Transverse colon (tissue), 4 donors: Measurements from ENCODE around the gene IL22RA2. TPM values are rescaled to one million over a fixed set of nuclear protein-coding genes. Genes with fewer than 3 reads are reported as not detected.

Experiments
- DNase-seq: peaks from one replicate; pipeline ENCODE4 v3.0.0-alpha.2; 2019
- H3K27ac ChIP-seq, 4 donors: fragments of 200-600 bp; sonication (generic); 2 replicates each; pipeline ENCODE4 v1.5.1; 2016 to 2018; ENCODE audit warnings: inconsistent platforms in 4 of 4
- H3K27me3 ChIP-seq: fragments of 200-600 bp; sonication (generic); 2 replicates; pipeline ENCODE4 v1.5.1; 2017; ENCODE audit warnings: inconsistent platforms
- H3K36me3 ChIP-seq, 4 donors: fragments of 200-600 bp; sonication (generic); 2 replicates each; pipeline ENCODE4 v1.5.1; 2017 to 2019; ENCODE audit warnings: inconsistent platforms in 4 of 4
- H3K4me1 ChIP-seq, 4 donors: fragments of 200-600 bp; sonication (generic); 2 replicates each; pipeline ENCODE4 v1.5.1; 2017 to 2020; ENCODE audit warnings: inconsistent platforms in 4 of 4
- H3K4me3 ChIP-seq, 4 donors: fragments of 200-600 bp; sonication (generic); 1 replicate in 1 of 4; 2 replicates in 3 of 4; pipeline versions ENCODE4 v1.5.1 to v1.6.1; 2017 to 2019; ENCODE audit warnings: inconsistent platforms in 4 of 4
- H3K9me3 ChIP-seq, 2 donors: fragments of 200-600 bp; sonication (generic); 2 replicates each; pipeline ENCODE4 v1.5.1; 2017 to 2019; ENCODE audit warnings: inconsistent platforms in 2 of 2
- EP300 ChIP-seq: sonication (generic); formaldehyde crosslinking; IDR thresholded peaks from one replicate; pipeline ENCODE4 v1.6.1; 2017; ENCODE audit warnings: antibody characterized with exemption, low read depth
- POLR2A ChIP-seq: fragments of 450-650 bp; IDR thresholded peaks from one replicate; pipeline ENCODE4 v1.6.1; 2016; ENCODE audit warnings: antibody characterized with exemption, mild to moderate bottlenecking, moderate library complexity
- POLR2AphosphoS5 ChIP-seq, 3 donors: sonication (generic); formaldehyde crosslinking; IDR thresholded peaks; one replicate each; pipeline ENCODE4 v1.6.1; 2016; ENCODE audit warnings: antibody characterized with exemption in 3 of 3
- WGBS, 2 donors: methylation state at CpG; one replicate each; pipeline ENCODE4 v1.1.5; 2018; ENCODE audit warnings: low coverage in 1 of 2; 5-methylcytosine and 5-hydroxymethylcytosine counted together
- in situ Hi-C, 4 donors: fragments of 200-750 bp; cut with MboI; loops; one replicate each; pipeline versions ENCODE4 v1.15.0 to v1.15.1; 2017; ENCODE audit warnings: low sequenced_read_pairs in 3 of 4, low pct_ligation_motif_present in 1 of 4, low pct_unique_long_range_greater_than_20kb in 1 of 4
- intact Hi-C: fragments of 100-400 bp; cut with DNase I; formaldehyde crosslinking; loops from one replicate; pipeline ENCODE4 v1.15.1; 2023; ENCODE audit warnings: low total_unique reads
- total RNA-seq, 4 donors: library from RNA; depleted of rRNA; stranded (reverse); fragments of >200 nt; gene quantifications; one replicate each; pipeline ENCODE4 v1.1.0, GENCODE V29; 2016
- TF ChIP-seq, protein P1 (sequence below), 5 experiments: fragments of 200-600 bp in 3 of 5; fragments of 450-650 bp in 2 of 5; sonication (generic) in 3 of 5; IDR thresholded peaks; 1 replicate in 2 of 5; 2 replicates in 3 of 5; pipeline ENCODE4 v1.5.1; 2016 to 2017; ENCODE audit warnings: antibody characterized with exemption in 5 of 5, inconsistent platforms in 3 of 5, mild to moderate bottlenecking in 2 of 5, moderate library complexity in 1 of 5

IL22RA2 gene
- total RNA-seq, 4 donors from 2014 or later: 0.16 TPM; not detected in 3

DNA sequence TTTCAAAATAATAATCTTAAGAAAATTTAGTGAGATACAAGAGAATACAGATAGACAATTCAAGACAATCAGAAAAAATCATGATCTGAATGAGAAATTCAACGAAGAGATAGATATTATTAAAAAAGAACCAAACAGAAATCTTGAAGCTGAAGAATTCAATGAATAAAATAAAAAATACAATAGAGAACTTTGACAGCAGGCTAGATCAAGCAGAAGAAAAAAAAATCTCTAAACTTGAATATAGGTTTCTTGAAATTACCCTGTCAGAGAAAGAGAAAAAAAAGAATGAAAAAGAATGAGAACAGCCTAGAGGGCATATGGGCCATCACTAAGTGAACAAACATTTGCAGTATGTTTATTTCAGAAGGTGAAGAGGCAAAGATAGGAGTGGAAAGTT lies 39.0 kb downstream of the IL22RA2 start:
- Histone ChIP-seq H3K27ac (no peak overlapping the region), H3K9me3 (no peaks in the 10 kb centered on the region), H3K4me1 (no peaks in the 10 kb centered on the region), H3K4me3 (no peak overlapping the region), H3K27me3 (peaks cover 17% of the 10 kb centered on the region), H3K36me3 (no peaks in the 10 kb centered on the region)
- TF ChIP-seq POLR2AphosphoS5 (IDR thresholded peaks at IDR 0.05) (no peak), EP300 (no peak), POLR2A (no peak)
- TF ChIP-seq, protein P1, sequence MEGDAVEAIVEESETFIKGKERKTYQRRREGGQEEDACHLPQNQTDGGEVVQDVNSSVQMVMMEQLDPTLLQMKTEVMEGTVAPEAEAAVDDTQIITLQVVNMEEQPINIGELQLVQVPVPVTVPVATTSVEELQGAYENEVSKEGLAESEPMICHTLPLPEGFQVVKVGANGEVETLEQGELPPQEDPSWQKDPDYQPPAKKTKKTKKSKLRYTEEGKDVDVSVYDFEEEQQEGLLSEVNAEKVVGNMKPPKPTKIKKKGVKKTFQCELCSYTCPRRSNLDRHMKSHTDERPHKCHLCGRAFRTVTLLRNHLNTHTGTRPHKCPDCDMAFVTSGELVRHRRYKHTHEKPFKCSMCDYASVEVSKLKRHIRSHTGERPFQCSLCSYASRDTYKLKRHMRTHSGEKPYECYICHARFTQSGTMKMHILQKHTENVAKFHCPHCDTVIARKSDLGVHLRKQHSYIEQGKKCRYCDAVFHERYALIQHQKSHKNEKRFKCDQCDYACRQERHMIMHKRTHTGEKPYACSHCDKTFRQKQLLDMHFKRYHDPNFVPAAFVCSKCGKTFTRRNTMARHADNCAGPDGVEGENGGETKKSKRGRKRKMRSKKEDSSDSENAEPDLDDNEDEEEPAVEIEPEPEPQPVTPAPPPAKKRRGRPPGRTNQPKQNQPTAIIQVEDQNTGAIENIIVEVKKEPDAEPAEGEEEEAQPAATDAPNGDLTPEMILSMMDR (IDR thresholded peaks at IDR 0.05): no peak
- 93 to 100% methylated on average over 1 of the region's 1 CpG for WGBS, 2 donors
- intact Hi-C loops (no loop called here), in situ Hi-C loops (no loop called here)
- no peak for DNase-seq

DNA sequence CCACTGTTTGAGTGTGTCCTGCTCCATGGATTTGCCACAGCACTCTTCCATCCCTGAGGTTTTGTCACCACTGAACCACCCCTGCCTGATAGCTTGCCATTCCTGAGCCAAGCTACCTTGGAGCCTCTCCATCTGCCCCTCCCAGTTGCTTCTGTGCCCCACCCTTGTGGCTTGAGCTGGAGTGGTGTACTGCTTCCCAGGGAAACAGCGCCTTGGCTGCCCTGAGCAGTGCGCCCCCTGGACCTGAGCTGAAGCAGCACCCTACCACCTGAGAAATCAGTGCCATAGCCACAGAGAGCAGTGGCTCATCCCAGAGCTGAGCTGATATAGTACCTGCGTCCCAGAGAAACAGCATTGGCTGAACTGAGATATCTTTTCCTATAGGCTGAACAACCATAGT lies 40.3 kb downstream of the IL22RA2 start:
- Histone ChIP-seq H3K27ac (no peak overlapping the region), H3K36me3 (no peaks in the 10 kb centered on the region), H3K4me3 (no peak overlapping the region), H3K9me3 (peaks cover 0 to 7% of the 10 kb centered on the region in 2 donors), H3K27me3 (peaks cover 17% of the 10 kb centered on the region), H3K4me1 (no peaks in the 10 kb centered on the region)
- TF ChIP-seq POLR2AphosphoS5 (IDR thresholded peaks at IDR 0.05) (no peak), EP300 (no peak), POLR2A (no peak)
- TF ChIP-seq, protein P1 (IDR thresholded peaks at IDR 0.05): no peak
- in situ Hi-C loops (no loop called here), intact Hi-C loops (no loop called here)
- 97% methylated on average over 3 of the region's 3 CpGs; no CpG with 5 or more reads in 1 of the 2 donors for WGBS, 2 donors
- no peak for DNase-seq

DNA sequence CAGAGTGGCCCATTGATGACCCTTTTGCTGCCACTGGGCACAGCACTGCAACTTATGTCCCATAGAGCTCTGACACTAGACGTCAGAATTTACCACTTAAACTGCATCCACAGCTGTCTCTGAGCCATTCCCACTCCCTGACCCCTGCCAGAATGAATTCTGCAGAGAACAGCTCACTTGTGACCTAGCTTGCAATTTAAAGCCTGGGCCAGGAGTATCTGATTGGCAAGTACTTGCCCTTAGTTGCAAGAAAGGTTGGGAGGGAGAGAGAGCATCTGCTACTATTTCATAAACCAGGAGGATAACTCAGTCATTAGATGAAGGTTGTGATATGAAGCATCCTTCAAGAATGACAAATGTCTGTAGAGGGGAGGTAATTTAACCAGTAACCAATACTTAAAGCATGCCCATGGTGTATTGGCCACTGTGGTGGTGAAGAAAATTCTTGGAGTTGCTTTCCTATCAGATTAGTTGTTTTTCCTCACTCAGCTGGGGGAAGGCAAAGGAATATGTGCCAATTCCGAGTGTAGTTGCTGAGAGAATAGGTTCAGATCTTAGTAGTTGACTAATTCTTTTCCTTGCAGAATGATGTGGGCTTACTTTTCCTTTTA lies 46.5 kb downstream of the IL22RA2 start:
- Histone ChIP-seq H3K9me3 (peaks cover 0 to 7% of the 10 kb centered on the region in 2 donors), H3K4me1 (no peaks in the 10 kb centered on the region), H3K4me3 (no peak overlapping the region), H3K27me3 (peaks cover 14% of the 10 kb centered on the region), H3K36me3 (no peaks in the 10 kb centered on the region), H3K27ac (no peak overlapping the region)
- DNase-seq: no peak
- 81 to 92% methylated on average over 1 to 2 of the region's 2 CpGs for WGBS, 2 donors
- in situ Hi-C loops (no loop called here), intact Hi-C loops (no loop called here)
- TF ChIP-seq EP300 (no peak), POLR2A (no peak), POLR2AphosphoS5 (IDR thresholded peaks at IDR 0.05) (no peak)
- TF ChIP-seq, protein P1 (IDR thresholded peaks at IDR 0.05): no peak

DNA sequence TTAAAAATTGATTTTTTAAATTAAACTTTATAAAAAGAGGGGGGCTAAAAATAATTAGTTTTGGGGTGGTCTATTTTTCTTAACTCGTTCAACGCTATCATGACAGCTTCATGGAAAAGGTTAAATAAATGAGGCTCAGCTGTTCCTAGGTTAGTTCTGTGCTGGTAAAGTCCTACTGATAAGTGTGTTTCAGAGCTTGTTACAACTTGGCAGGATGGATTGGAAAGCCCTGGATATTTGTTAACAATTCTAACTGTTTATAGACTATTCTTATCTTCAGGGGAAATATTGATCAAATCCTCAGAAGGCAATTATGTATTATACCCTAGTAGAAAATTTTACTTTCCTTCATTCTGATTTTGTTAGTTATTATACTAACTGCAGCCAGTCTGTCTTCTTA lies 50.4 kb downstream of the IL22RA2 start:
- intact Hi-C loops (no loop called here), in situ Hi-C loops (no loop called here)
- no peak overlapping the region for H3K27ac ChIP-seq
- peaks cover 0 to 7% of the 10 kb centered on the region in 2 donors for H3K9me3 ChIP-seq
- H3K4me1 ChIP-seq: no peaks in the 10 kb centered on the region
- H3K4me3 ChIP-seq: no peak overlapping the region
- H3K27me3 ChIP-seq: no peaks in the 10 kb centered on the region
- H3K36me3 ChIP-seq: no peaks in the 10 kb centered on the region
- DNase-seq: no peak
- no peak for TF ChIP-seq POLR2A
- TF ChIP-seq POLR2AphosphoS5 (IDR thresholded peaks at IDR 0.05): no peak
- no peak for TF ChIP-seq EP300
- TF ChIP-seq, protein P1 (IDR thresholded peaks at IDR 0.05): no peak
- 95 to 96% methylated on average over 2 of the region's 2 CpGs for WGBS, 2 donors
